HepG2 (cell line): Measurements from ENCODE around the gene VDAC1. TPM values are rescaled to one million over a fixed set of nuclear protein-coding genes. Genes with fewer than 3 reads are reported as not detected.

Experiments used
- NCOA2 ChIP-seq: sonication (generic); formaldehyde crosslinking; IDR thresholded peaks from 2 replicates; pipeline ENCODE4 v1.8.0; 2022; ENCODE audit warnings: inconsistent platforms
- NR1H2 ChIP-seq: sonication (generic); formaldehyde crosslinking; IDR thresholded peaks from 2 replicates; pipeline ENCODE4 v1.8.1; 2022; ENCODE audit warnings: low read depth, missing genetic modification reagents, borderline replicate concordance
- TBL1XR1 ChIP-seq: fragments of 150-350 bp; IDR thresholded peaks from 2 replicates; pipeline ENCODE4 v1.6.1; 2014; ENCODE audit warnings: borderline replicate concordance, low read length; ENCODE audit not compliant: partially characterized antibody
- polyA plus RNA-seq, 8 experiments: library from polyadenylated mRNA; depleted of rRNA in 3 of 8; stranded (reverse) in 7 of 8; unstranded in 1 of 8; fragments of >200 nt; fragmentation: Illumina TruSeq in 4 of 8; extraction: Trizol in 4 of 8; gene quantifications; 2 replicates each; pipeline versions ENCODE4 v1.2.1 to v1.2.3, GENCODE V29; 2011 to 2016; ENCODE audit warnings: low read depth in 4 of 8, missing spikeins in 1 of 8, mixed read lengths in 1 of 8; ENCODE audit not compliant: insufficient read depth in 1 of 8
- total RNA-seq, 5 experiments: library from RNA; depleted of rRNA; stranded (reverse); fragments of >200 nt; fragmentation: Illumina TruSeq; extraction: Trizol; gene quantifications; 2 replicates each; pipeline ENCODE4 v1.2.3, GENCODE V29; 2016; ENCODE audit warnings: low read depth in 1 of 5
- TF ChIP-seq, protein P1 (sequence below): fragments of 450-650 bp; IDR thresholded peaks from 2 replicates; pipeline ENCODE4 v1.6.1; 2017; ENCODE audit warnings: mild to moderate bottlenecking
- TF ChIP-seq, protein P2 (sequence below): IDR thresholded peaks from 2 replicates; pipeline ENCODE4 v1.6.1; 2016; ENCODE audit warnings: missing biosample characterization, missing genetic modification reagents, low read depth
- TF ChIP-seq, protein P3 (sequence below): sonication (generic); formaldehyde crosslinking; IDR thresholded peaks from 2 replicates; pipeline ENCODE4 v1.9.0; 2021; ENCODE audit warnings: missing genetic modification reagents, mild to moderate bottlenecking, borderline replicate concordance
- TF ChIP-seq, protein P4 (sequence below): sonication (generic); formaldehyde crosslinking; IDR thresholded peaks from 2 replicates; pipeline ENCODE4 v1.5.0; 2020; ENCODE audit warnings: missing genetic modification reagents, mild to moderate bottlenecking, borderline replicate concordance
- TF ChIP-seq, protein P5 (sequence below): sonication (generic); formaldehyde crosslinking; IDR thresholded peaks from 2 replicates; pipeline ENCODE4 v1.4.0; 2020; ENCODE audit warnings: mild to moderate bottlenecking, missing genetic modification reagents
- TF ChIP-seq, protein P6 (sequence below): IDR thresholded peaks from 2 replicates; pipeline ENCODE4 v1.6.1; 2016
- TF ChIP-seq, protein P7 (sequence below): sonication (generic); formaldehyde crosslinking; IDR thresholded peaks from 2 replicates; pipeline ENCODE4 v1.5.0; 2020; ENCODE audit warnings: mild to moderate bottlenecking, missing genetic modification reagents, borderline replicate concordance

The VDAC1 gene
- total and polyA plus RNA-seq, 2 of the 13 experiments (the other 11 are each of a cell fraction or from before 2014, with no cell fraction given): 112 to 380 TPM

DNA sequence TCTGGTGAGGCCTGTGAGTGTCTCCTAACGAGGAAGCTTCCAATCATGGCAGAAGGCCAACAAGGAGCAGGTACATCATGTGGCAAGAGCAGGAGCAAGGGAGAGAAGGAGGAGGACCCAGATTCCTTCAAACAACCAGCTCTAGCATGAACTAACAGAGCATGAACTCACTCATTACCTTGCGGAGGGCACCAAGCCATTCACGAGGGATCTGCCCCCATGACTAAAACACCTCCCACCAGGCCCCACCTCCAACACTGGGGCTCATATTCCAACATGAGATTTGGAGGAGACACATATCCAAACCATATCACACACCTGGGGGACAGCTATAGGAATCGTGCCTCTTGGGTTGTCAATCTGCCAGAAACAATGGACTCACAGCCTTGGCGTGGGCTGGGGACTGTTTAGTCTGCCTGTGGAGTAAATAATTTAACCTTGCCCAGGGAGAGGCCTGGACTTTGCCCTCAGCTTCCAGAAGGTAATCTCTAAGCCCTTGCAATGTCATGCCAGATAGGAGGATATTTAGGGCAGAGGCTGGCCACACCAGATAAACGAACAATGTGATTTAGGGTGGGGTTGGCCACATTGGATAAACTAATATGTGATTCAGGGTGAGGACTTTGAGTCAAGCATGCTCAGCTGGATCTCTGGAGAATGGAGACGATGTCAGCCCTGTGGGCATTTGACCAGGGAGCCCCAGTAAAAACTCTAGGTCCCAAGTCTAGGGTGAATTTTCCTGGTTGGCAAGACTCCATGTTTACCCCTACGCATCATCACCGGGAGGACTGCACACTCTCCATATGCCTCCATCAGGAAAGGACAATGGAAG is 13.6 kb upstream of the VDAC1 start (continued):
- TF ChIP-seq, protein P1, sequence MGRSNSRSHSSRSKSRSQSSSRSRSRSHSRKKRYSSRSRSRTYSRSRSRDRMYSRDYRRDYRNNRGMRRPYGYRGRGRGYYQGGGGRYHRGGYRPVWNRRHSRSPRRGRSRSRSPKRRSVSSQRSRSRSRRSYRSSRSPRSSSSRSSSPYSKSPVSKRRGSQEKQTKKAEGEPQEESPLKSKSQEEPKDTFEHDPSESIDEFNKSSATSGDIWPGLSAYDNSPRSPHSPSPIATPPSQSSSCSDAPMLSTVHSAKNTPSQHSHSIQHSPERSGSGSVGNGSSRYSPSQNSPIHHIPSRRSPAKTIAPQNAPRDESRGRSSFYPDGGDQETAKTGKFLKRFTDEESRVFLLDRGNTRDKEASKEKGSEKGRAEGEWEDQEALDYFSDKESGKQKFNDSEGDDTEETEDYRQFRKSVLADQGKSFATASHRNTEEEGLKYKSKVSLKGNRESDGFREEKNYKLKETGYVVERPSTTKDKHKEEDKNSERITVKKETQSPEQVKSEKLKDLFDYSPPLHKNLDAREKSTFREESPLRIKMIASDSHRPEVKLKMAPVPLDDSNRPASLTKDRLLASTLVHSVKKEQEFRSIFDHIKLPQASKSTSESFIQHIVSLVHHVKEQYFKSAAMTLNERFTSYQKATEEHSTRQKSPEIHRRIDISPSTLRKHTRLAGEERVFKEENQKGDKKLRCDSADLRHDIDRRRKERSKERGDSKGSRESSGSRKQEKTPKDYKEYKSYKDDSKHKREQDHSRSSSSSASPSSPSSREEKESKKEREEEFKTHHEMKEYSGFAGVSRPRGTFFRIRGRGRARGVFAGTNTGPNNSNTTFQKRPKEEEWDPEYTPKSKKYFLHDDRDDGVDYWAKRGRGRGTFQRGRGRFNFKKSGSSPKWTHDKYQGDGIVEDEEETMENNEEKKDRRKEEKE: no peak
- TF ChIP-seq, protein P2, sequence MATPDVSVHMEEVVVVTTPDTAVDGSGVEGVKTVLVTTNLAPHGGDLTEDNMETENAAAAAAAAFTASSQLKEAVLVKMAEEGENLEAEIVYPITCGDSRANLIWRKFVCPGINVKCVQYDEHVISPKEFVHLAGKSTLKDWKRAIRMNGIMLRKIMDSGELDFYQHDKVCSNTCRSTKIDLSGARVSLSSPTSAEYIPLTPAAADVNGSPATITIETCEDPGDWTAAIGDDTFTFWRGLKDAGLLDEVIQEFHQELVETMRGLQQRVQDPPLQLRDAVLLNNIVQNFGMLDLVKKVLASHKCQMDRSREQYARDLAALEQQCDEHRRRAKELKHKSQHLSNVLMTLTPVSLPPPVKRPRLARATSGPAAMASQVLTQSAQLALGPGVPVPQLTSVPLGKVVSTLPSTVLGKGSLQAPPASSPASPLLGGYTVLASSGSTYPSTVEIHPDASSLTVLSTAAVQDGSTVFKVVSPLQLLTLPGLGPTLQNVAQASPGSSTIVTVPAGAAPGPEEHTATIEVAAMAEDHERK: no peak
- TF ChIP-seq NCOA2 (CRISPR knock-in tag) (peak; percentile 77), TBL1XR1 (no peak), NR1H2 (CRISPR knock-in tag) (no peak)
- TF ChIP-seq, protein P3, sequence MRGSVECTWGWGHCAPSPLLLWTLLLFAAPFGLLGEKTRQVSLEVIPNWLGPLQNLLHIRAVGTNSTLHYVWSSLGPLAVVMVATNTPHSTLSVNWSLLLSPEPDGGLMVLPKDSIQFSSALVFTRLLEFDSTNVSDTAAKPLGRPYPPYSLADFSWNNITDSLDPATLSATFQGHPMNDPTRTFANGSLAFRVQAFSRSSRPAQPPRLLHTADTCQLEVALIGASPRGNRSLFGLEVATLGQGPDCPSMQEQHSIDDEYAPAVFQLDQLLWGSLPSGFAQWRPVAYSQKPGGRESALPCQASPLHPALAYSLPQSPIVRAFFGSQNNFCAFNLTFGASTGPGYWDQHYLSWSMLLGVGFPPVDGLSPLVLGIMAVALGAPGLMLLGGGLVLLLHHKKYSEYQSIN (CRISPR knock-in tag): no peak
- TF ChIP-seq, protein P4, sequence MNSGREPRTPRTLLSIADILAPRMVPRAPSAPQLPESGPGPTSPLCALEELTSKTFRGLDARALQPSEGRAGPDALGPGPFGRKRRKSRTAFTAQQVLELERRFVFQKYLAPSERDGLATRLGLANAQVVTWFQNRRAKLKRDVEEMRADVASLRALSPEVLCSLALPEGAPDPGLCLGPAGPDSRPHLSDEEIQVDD (CRISPR knock-in tag): no peak
- TF ChIP-seq, protein P5, sequence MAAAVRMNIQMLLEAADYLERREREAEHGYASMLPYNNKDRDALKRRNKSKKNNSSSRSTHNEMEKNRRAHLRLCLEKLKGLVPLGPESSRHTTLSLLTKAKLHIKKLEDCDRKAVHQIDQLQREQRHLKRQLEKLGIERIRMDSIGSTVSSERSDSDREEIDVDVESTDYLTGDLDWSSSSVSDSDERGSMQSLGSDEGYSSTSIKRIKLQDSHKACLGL: no peak
- TF ChIP-seq, protein P6, sequence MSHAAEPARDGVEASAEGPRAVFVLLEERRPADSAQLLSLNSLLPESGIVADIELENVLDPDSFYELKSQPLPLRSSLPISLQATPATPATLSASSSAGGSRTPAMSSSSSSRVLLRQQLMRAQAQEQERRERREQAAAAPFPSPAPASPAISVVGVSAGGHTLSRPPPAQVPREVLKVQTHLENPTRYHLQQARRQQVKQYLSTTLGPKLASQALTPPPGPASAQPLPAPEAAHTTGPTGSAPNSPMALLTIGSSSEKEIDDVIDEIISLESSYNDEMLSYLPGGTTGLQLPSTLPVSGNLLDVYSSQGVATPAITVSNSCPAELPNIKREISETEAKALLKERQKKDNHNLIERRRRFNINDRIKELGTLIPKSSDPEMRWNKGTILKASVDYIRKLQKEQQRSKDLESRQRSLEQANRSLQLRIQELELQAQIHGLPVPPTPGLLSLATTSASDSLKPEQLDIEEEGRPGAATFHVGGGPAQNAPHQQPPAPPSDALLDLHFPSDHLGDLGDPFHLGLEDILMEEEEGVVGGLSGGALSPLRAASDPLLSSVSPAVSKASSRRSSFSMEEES (CRISPR knock-in tag): no peak
- TF ChIP-seq, protein P7, sequence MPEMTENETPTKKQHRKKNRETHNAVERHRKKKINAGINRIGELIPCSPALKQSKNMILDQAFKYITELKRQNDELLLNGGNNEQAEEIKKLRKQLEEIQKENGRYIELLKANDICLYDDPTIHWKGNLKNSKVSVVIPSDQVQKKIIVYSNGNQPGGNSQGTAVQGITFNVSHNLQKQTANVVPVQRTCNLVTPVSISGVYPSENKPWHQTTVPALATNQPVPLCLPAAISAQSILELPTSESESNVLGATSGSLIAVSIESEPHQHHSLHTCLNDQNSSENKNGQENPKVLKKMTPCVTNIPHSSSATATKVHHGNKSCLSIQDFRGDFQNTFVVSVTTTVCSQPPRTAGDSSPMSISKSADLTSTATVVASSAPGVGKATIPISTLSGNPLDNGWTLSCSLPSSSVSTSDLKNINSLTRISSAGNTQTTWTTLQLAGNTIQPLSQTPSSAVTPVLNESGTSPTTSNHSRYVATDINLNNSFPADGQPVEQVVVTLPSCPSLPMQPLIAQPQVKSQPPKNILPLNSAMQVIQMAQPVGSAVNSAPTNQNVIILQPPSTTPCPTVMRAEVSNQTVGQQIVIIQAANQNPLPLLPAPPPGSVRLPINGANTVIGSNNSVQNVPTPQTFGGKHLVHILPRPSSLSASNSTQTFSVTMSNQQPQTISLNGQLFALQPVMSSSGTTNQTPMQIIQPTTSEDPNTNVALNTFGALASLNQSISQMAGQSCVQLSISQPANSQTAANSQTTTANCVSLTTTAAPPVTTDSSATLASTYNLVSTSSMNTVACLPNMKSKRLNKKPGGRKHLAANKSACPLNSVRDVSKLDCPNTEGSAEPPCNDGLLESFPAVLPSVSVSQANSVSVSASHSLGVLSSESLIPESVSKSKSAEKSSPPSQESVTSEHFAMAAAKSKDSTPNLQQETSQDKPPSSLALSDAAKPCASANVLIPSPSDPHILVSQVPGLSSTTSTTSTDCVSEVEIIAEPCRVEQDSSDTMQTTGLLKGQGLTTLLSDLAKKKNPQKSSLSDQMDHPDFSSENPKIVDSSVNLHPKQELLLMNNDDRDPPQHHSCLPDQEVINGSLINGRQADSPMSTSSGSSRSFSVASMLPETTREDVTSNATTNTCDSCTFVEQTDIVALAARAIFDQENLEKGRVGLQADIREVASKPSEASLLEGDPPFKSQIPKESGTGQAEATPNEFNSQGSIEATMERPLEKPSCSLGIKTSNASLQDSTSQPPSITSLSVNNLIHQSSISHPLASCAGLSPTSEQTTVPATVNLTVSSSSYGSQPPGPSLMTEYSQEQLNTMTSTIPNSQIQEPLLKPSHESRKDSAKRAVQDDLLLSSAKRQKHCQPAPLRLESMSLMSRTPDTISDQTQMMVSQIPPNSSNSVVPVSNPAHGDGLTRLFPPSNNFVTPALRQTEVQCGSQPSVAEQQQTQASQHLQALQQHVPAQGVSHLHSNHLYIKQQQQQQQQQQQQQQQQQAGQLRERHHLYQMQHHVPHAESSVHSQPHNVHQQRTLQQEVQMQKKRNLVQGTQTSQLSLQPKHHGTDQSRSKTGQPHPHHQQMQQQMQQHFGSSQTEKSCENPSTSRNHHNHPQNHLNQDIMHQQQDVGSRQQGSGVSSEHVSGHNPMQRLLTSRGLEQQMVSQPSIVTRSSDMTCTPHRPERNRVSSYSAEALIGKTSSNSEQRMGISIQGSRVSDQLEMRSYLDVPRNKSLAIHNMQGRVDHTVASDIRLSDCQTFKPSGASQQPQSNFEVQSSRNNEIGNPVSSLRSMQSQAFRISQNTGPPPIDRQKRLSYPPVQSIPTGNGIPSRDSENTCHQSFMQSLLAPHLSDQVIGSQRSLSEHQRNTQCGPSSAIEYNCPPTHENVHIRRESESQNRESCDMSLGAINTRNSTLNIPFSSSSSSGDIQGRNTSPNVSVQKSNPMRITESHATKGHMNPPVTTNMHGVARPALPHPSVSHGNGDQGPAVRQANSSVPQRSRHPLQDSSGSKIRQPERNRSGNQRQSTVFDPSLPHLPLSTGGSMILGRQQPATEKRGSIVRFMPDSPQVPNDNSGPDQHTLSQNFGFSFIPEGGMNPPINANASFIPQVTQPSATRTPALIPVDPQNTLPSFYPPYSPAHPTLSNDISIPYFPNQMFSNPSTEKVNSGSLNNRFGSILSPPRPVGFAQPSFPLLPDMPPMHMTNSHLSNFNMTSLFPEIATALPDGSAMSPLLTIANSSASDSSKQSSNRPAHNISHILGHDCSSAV (CRISPR knock-in tag): no peak
